D721Med (cell line): ENCODE results near the gene ACYP2.

Experiments
- DNase-seq: peaks from one replicate; pipeline ENCODE4 v3.0.0; 2011; ENCODE audit warnings: low spot score; ENCODE audit not compliant: insufficient read length
- FAIRE-seq: peaks from 2 replicates; lab custom pipeline; 2011; peaks lifted over from hg19 to GRCh38; lab: Jason Lieb, UNC
- TF ChIP-seq, protein P1 (sequence below): IDR thresholded peaks from 2 replicates; pipeline ENCODE4 v1.5.1; 2012; ENCODE audit warnings: mild to moderate bottlenecking, control low read depth; ENCODE audit not compliant: insufficient read depth; ENCODE audit errors: missing control alignments

The ACYP2 gene

DNA sequence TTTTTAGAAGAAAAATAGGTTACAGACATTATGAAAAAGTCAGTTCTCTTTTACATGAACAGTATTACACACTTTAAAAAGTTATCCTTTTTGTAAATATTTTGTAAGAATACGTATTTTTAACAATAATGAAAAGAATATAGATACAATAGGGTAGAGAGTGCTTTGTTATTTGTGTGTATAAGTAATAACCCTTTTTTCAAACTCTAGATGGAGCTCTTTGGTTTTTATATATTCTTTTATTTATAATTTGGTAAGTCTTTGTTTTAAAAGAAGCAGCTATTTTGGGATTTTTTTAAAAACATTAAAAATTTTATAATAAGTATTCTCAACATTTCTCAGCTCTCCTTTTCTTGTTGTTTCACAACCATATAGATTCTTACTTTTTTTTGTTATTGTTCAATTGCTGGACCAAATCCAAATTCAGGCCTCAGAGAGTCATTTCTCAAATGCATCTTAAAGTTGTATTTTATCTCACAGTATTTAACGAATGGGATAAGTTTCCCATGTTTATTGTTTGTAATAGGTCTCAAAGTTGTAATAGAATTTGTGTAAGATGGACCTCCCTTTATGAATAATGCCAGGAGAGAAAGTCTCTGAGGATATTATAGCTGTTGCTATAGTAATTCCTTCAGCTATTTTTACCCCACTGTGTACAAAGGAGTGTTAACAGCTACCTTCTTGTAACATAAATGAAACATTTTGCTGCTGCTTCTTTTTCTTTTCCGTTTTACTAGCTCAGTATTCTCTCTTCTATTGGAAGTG is 46.4 kb downstream of the ACYP2 start:
- FAIRE-seq (no peak), DNase-seq (no peak)
- TF ChIP-seq, protein P1, sequence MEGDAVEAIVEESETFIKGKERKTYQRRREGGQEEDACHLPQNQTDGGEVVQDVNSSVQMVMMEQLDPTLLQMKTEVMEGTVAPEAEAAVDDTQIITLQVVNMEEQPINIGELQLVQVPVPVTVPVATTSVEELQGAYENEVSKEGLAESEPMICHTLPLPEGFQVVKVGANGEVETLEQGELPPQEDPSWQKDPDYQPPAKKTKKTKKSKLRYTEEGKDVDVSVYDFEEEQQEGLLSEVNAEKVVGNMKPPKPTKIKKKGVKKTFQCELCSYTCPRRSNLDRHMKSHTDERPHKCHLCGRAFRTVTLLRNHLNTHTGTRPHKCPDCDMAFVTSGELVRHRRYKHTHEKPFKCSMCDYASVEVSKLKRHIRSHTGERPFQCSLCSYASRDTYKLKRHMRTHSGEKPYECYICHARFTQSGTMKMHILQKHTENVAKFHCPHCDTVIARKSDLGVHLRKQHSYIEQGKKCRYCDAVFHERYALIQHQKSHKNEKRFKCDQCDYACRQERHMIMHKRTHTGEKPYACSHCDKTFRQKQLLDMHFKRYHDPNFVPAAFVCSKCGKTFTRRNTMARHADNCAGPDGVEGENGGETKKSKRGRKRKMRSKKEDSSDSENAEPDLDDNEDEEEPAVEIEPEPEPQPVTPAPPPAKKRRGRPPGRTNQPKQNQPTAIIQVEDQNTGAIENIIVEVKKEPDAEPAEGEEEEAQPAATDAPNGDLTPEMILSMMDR = no peak

- DNase-seq = no peak
- TF ChIP-seq, protein P1 = no peak
- no peak for FAIRE-seq
Observed at GRCh38 chr2:54164106-54164505, 48.7 kb downstream of the ACYP2 start.

DNA sequence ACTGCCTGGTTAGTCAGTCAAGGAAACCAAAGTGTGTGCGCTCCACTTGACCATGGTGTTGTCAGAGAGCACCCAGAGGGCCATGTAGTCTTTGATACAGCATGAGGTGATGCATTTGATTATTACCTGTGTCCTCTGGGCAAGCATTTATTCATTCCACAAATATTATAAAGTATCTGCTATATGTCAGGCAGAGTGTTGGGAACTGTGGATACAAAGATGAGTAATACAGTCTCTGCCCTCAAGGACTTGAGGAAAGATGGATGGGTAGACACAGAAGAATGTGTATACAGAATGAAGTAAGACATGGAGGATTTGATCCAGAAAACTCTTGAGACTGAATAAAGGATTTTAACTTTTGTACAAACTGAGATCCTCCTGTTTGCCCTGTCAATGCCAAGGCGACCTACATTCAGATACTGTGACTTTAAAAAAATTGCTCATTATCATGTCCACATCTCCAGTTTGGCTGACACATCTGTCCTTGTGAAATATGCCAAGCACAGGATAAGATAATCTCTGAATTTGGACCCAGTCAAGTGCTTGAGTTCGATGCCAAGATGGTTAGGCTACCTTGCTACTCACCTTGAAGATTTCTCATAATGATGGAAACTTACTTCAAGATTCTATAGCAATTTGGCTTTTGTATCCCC is 50.8 kb downstream of the ACYP2 start:
- TF ChIP-seq, protein P1 = no peak
- no peak for DNase-seq
- FAIRE-seq = no peak

- no peak for DNase-seq
- no peak for FAIRE-seq
- TF ChIP-seq, protein P1 = peak; percentile 45
Observed at GRCh38 chr2:54176577-54176976, 61.2 kb downstream of the ACYP2 start.

GRCh38 chr2:54183281-54183680 is 67.9 kb downstream of the ACYP2 start:
- DNase-seq (no peak), FAIRE-seq (no peak)
- TF ChIP-seq, protein P1 = no peak

- no peak for FAIRE-seq
- TF ChIP-seq, protein P1 = no peak
- DNase-seq = no peak
Observed at GRCh38 chr2:54183972-54184371, 68.6 kb downstream of the ACYP2 start.

GRCh38 chr2:54185105-54185504 is 69.7 kb downstream of the ACYP2 start:
- FAIRE-seq (no peak), DNase-seq (no peak)
- TF ChIP-seq, protein P1 = no peak
